ENCODE results near the gene IL36RN.

IL36RN gene

GRCh38 chr2:113058998-113059960 lies at the start of gene IL36RN:
TSS of gene IL36RN (plus strand) at chr2:113059198. CDS start at chr2:113059439, 241 bp downstream.
- no peaks in the 10 kb centered on the region for H3K4me1 ChIP-seq (ENCODE audit: insufficient read depth, low read length)
- H3K9ac ChIP-seq (ENCODE audit: low read depth, low read length): no peak within 1 kb of the TSS
- TF ChIP-seq, protein P1, sequence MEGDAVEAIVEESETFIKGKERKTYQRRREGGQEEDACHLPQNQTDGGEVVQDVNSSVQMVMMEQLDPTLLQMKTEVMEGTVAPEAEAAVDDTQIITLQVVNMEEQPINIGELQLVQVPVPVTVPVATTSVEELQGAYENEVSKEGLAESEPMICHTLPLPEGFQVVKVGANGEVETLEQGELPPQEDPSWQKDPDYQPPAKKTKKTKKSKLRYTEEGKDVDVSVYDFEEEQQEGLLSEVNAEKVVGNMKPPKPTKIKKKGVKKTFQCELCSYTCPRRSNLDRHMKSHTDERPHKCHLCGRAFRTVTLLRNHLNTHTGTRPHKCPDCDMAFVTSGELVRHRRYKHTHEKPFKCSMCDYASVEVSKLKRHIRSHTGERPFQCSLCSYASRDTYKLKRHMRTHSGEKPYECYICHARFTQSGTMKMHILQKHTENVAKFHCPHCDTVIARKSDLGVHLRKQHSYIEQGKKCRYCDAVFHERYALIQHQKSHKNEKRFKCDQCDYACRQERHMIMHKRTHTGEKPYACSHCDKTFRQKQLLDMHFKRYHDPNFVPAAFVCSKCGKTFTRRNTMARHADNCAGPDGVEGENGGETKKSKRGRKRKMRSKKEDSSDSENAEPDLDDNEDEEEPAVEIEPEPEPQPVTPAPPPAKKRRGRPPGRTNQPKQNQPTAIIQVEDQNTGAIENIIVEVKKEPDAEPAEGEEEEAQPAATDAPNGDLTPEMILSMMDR (IDR thresholded peaks at IDR 0.05; ENCODE audit: borderline replicate concordance, extremely low read depth, low read length, poor library complexity, severe bottlenecking): no peak
- TF ChIP-seq EZH2 (IDR thresholded peaks at IDR 0.05; ENCODE audit: borderline replicate concordance, low read depth, low read length, severe bottlenecking): no peak
- no peak for ATAC-seq (ENCODE audit: insufficient read depth, low read depth)
- no peak within 1 kb of the TSS for H3K4me2 ChIP-seq (ENCODE audit: insufficient read depth, low read length)
- H3K27ac ChIP-seq (ENCODE audit: low read length): no peak within 1 kb of the TSS
- no peak within 1 kb of the TSS for H2AFZ ChIP-seq (ENCODE audit: low read depth, low read length)
- no peaks in the 10 kb centered on the region for H3K36me3 ChIP-seq (ENCODE audit: insufficient read depth, low read length)
- H4K20me1 ChIP-seq (ENCODE audit: insufficient read depth, low read length): no peaks in the 10 kb centered on the region
- H3K79me2 ChIP-seq (ENCODE audit: insufficient read depth, low read length): no peaks in the 10 kb centered on the region
- no peak within 1 kb of the TSS for H3K4me3 ChIP-seq (ENCODE audit: low read depth in 1 of 2, low read length in 2 of 2)
- no peaks in the 10 kb centered on the region for H3K27me3 ChIP-seq (ENCODE audit: insufficient read depth, low read length, poor library complexity)
- peaks cover 5% of the 10 kb centered on the region for H3K9me3 ChIP-seq (ENCODE audit: insufficient read depth, low read length, severe bottlenecking)
- DNase-seq: no peak

DNA sequence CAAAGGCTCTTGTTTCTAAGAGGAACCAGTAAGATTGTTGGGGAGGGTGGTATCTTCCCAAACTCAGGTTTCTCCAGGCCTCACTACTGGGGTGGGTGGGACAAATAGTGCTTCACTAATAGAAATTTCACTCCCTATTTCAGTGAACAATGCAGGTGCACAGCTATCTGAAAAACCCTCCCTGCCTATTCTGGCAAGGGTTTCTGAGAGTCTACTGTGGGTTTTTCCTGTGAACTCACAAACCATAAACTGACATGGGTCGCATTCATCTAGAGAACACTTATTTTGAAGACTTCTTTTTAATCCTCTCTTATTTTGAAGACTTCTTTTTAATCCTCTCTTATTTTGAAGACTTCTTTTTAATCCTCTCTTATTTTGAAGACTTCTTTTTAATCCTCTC lies 49.4 kb upstream of the IL36RN start:
- Histone ChIP-seq H3K9ac (ENCODE audit: low read depth, low read length) (no peak overlapping the region), H3K27me3 (ENCODE audit: insufficient read depth, low read length, poor library complexity) (peaks cover 12% of the 10 kb centered on the region), H2AFZ (ENCODE audit: low read depth, low read length) (no peak overlapping the region), H3K79me2 (ENCODE audit: insufficient read depth, low read length) (no peaks in the 10 kb centered on the region), H4K20me1 (ENCODE audit: insufficient read depth, low read length) (no peaks in the 10 kb centered on the region), H3K4me3 (ENCODE audit: low read depth in 1 of 2, low read length in 2 of 2) (no peak overlapping the region), H3K4me2 (ENCODE audit: insufficient read depth, low read length) (no peak overlapping the region), H3K36me3 (ENCODE audit: insufficient read depth, low read length) (no peaks in the 10 kb centered on the region), H3K9me3 (ENCODE audit: insufficient read depth, low read length, severe bottlenecking) (no peaks in the 10 kb centered on the region), H3K4me1 (ENCODE audit: insufficient read depth, low read length) (no peaks in the 10 kb centered on the region), H3K27ac (ENCODE audit: low read length) (no peak overlapping the region)
- DNase-seq (no peak), ATAC-seq (ENCODE audit: insufficient read depth, low read depth) (no peak)
- TF ChIP-seq EZH2 (IDR thresholded peaks at IDR 0.05; ENCODE audit: borderline replicate concordance, low read depth, low read length, severe bottlenecking): no peak
- TF ChIP-seq, protein P1 (IDR thresholded peaks at IDR 0.05; ENCODE audit: borderline replicate concordance, extremely low read depth, low read length, poor library complexity, severe bottlenecking): no peak

GRCh38 chr2:113010088-113010487 lies 48.9 kb upstream of the IL36RN start:
- no peaks in the 10 kb centered on the region for H3K9me3 ChIP-seq (ENCODE audit: insufficient read depth, low read length, severe bottlenecking)
- no peak for DNase-seq
- H3K27me3 ChIP-seq (ENCODE audit: insufficient read depth, low read length, poor library complexity): peaks cover 12% of the 10 kb centered on the region
- ATAC-seq (ENCODE audit: insufficient read depth, low read depth): no peak
- H3K79me2 ChIP-seq (ENCODE audit: insufficient read depth, low read length): no peaks in the 10 kb centered on the region
- no peak overlapping the region for H3K27ac ChIP-seq (ENCODE audit: low read length)
- H4K20me1 ChIP-seq (ENCODE audit: insufficient read depth, low read length): no peaks in the 10 kb centered on the region
- no peak overlapping the region for H3K9ac ChIP-seq (ENCODE audit: low read depth, low read length)
- H2AFZ ChIP-seq (ENCODE audit: low read depth, low read length): no peak overlapping the region
- no peak overlapping the region for H3K4me3 ChIP-seq (ENCODE audit: low read depth in 1 of 2, low read length in 2 of 2)
- no peaks in the 10 kb centered on the region for H3K4me1 ChIP-seq (ENCODE audit: insufficient read depth, low read length)
- no peaks in the 10 kb centered on the region for H3K36me3 ChIP-seq (ENCODE audit: insufficient read depth, low read length)
- no peak overlapping the region for H3K4me2 ChIP-seq (ENCODE audit: insufficient read depth, low read length)
- TF ChIP-seq, protein P1 (IDR thresholded peaks at IDR 0.05; ENCODE audit: borderline replicate concordance, extremely low read depth, low read length, poor library complexity, severe bottlenecking): no peak
- no peak for TF ChIP-seq EZH2 (IDR thresholded peaks at IDR 0.05; ENCODE audit: borderline replicate concordance, low read depth, low read length, severe bottlenecking)
